Lower leg skin (tissue), 4 donors: ENCODE results near the gene AQP5. TPM values are rescaled to one million over a fixed set of nuclear protein-coding genes. Genes with fewer than 3 reads are reported as not detected.

Experiments
- DNase-seq, 2 donors: peaks; one replicate each; pipeline ENCODE4 v3.0.0-alpha.2; 2019; ENCODE audit warnings: low spot score in 2 of 2
- H3K4me3 ChIP-seq: fragments of 200-600 bp; sonication (generic); 2 replicates; pipeline ENCODE4 v1.5.1; 2017; ENCODE audit warnings: mild to moderate bottlenecking, low read depth; ENCODE audit not compliant: poor library complexity, severe bottlenecking
- CTCF ChIP-seq, 3 donors: fragments of 450-650 bp; IDR thresholded peaks; one replicate each; pipeline ENCODE4 v1.5.1; 2016; ENCODE audit warnings: antibody characterized with exemption in 3 of 3, mild to moderate bottlenecking in 3 of 3, moderate library complexity in 2 of 3
- POLR2A ChIP-seq, 2 donors: fragments of 450-650 bp; IDR thresholded peaks; one replicate each; pipeline ENCODE4 v1.6.1; 2016 to 2017; ENCODE audit warnings: antibody characterized with exemption in 2 of 2, mild to moderate bottlenecking in 1 of 2, moderate library complexity in 1 of 2
- WGBS, 2 donors: methylation state at CpG; one replicate each; pipeline ENCODE4 v1.1.5; 2018; 5-methylcytosine and 5-hydroxymethylcytosine counted together
- intact Hi-C: fragments of 100-400 bp; cut with DNase I; formaldehyde crosslinking; loops from one replicate; pipeline ENCODE4 v1.15.0; 2023; ENCODE audit warnings: low total_unique reads
- total RNA-seq, 4 donors: library from RNA; depleted of rRNA; stranded (reverse); fragments of >200 nt; gene quantifications; one replicate each; pipeline ENCODE4 v1.1.0, GENCODE V29; 2016

AQP5 gene
- total RNA-seq, 4 donors from 2014 or later: 48.4 to 332 (median 203) TPM

GRCh38 chr12:49974231-49974675 lies 12.6 kb downstream of the AQP5 start:
- H3K4me3 ChIP-seq: no peak overlapping the region
- no peak for DNase-seq
- 65 to 70% methylated on average over 9 to 11 of the region's 15 CpGs for WGBS, 2 donors
- TF ChIP-seq POLR2A (IDR thresholded peaks at IDR 0.05) (no peak), CTCF (IDR thresholded peaks at IDR 0.05) (no peak)
- intact Hi-C loops: loop anchor here (5.0 kb wide), 1 partner anchor 78 kb away; no protein-coding TSS in a partner anchor

GRCh38 chr12:49974677-49975317 lies 13.1 kb downstream of the AQP5 start:
- 47 to 58% methylated on average over 8 of the region's 8 CpGs for WGBS, 2 donors
- intact Hi-C loops: loop anchor here (5.0 kb wide), 1 partner anchor 78 kb away; no protein-coding TSS in a partner anchor

GRCh38 chr12:49975318-49975761 lies 13.7 kb downstream of the AQP5 start:
- H3K4me3 ChIP-seq: no peak overlapping the region
- intact Hi-C loops: no loop called here
- 59 to 64% methylated on average over 13 to 17 of the region's 17 CpGs for WGBS, 2 donors
- TF ChIP-seq CTCF (IDR thresholded peaks at IDR 0.05) (no peak), POLR2A (IDR thresholded peaks at IDR 0.05) (no peak)
- DNase-seq: no peak

More at GRCh38 chr12:49974677-49975317, 13.1 kb downstream of the AQP5 start:
- H3K4me3 ChIP-seq: no peak overlapping the region
- DNase-seq: no peak
- TF ChIP-seq CTCF (IDR thresholded peaks at IDR 0.05): no peak
- no peak for TF ChIP-seq POLR2A (IDR thresholded peaks at IDR 0.05)

GRCh38 chr12:49976557-49976956 lies 14.9 kb downstream of the AQP5 start:
- H3K4me3 ChIP-seq: no peak overlapping the region
- TF ChIP-seq POLR2A (IDR thresholded peaks at IDR 0.05): no peak
- TF ChIP-seq CTCF (IDR thresholded peaks at IDR 0.05): no peak
- DNase-seq: no peak
- 95 to 100% methylated on average over 2 of the region's 2 CpGs for WGBS, 2 donors
- intact Hi-C loops: no loop called here

- TF ChIP-seq POLR2A (IDR thresholded peaks at IDR 0.05) (no peak), CTCF (IDR thresholded peaks at IDR 0.05) (no peak)
- no peak overlapping the region for H3K4me3 ChIP-seq
- 70 to 83% methylated on average over 4 of the region's 4 CpGs for WGBS, 2 donors
- intact Hi-C loops: no loop called here
- no peak for DNase-seq
These were observed 16.5 kb downstream of the AQP5 start for GRCh38 chr12:49978125-49978524.
